ENCODE data around the gene C19orf25.
"Not testable (repeated sequence)": the region's sequence is repeated elsewhere in the genome, so short reads cannot be mapped to it uniquely, and the experiment has no call there.

The C19orf25 gene

GRCh38 chr19:1512671-1513498 is 33.9 kb upstream of the C19orf25 start, which contains the start of gene ADAMTSL5:
ADAMTSL5 (minus strand) TSS chr19:1513019; CDS start chr19:1510943, 2,076 bp downstream.
- in situ Hi-C loops (cut with MboI; ENCODE audit: low sequenced_read_pairs), result no loop called here

- in situ Hi-C loops (cut with MboI; ENCODE audit: low sequenced_read_pairs), result no loop called here
These were observed 32.6 kb upstream of the C19orf25 start for GRCh38 chr19:1511318-1512317.

GRCh38 chr19:1510807-1511206 is 31.8 kb upstream of the C19orf25 start:
- in situ Hi-C loops (cut with MboI; ENCODE audit: low sequenced_read_pairs), result no loop called here

- in situ Hi-C loops (cut with MboI; ENCODE audit: low sequenced_read_pairs), result no loop called here
These were observed 31.4 kb upstream of the C19orf25 start for GRCh38 chr19:1510442-1510806.

- in situ Hi-C loops (cut with MboI; ENCODE audit: low sequenced_read_pairs), result no loop called here
These were observed 30.8 kb upstream of the C19orf25 start for GRCh38 chr19:1509602-1510441.

- in situ Hi-C loops (cut with MboI; ENCODE audit: low sequenced_read_pairs), result no loop called here
These were observed 29.5 kb upstream of the C19orf25 start for GRCh38 chr19:1508507-1508856.

GRCh38 chr19:1507763-1508506 is 28.9 kb upstream of the C19orf25 start:
- in situ Hi-C loops (cut with MboI; ENCODE audit: low sequenced_read_pairs), result no loop called here

- in situ Hi-C loops (cut with MboI; ENCODE audit: low sequenced_read_pairs), result no loop called here
These were observed 28.2 kb upstream of the C19orf25 start for GRCh38 chr19:1507192-1507660.

- in situ Hi-C loops (cut with MboI; ENCODE audit: low sequenced_read_pairs), result no loop called here
These were observed 27.2 kb upstream of the C19orf25 start for GRCh38 chr19:1505991-1506881.

GRCh38 chr19:1505012-1505411 is 26.0 kb upstream of the C19orf25 start:
- in situ Hi-C loops (cut with MboI; ENCODE audit: low sequenced_read_pairs), result no loop called here

- in situ Hi-C loops (cut with MboI; ENCODE audit: low sequenced_read_pairs), result no loop called here
These were observed 25.1 kb upstream of the C19orf25 start for GRCh38 chr19:1503925-1504773.

- in situ Hi-C loops (cut with MboI; ENCODE audit: low sequenced_read_pairs), result no loop called here
These were observed 24.3 kb upstream of the C19orf25 start for GRCh38 chr19:1503089-1503924.

- in situ Hi-C loops (cut with MboI; ENCODE audit: low sequenced_read_pairs), result no loop called here
These were observed 23.5 kb upstream of the C19orf25 start for GRCh38 chr19:1502433-1503088.

- in situ Hi-C loops (cut with MboI; ENCODE audit: low sequenced_read_pairs), result no loop called here
These were observed 22.2 kb upstream of the C19orf25 start for GRCh38 chr19:1501200-1501595.

GRCh38 chr19:1499231-1499630 is 20.2 kb upstream of the C19orf25 start:
- in situ Hi-C loops (cut with MboI; ENCODE audit: low sequenced_read_pairs), result not testable (repeated sequence)

GRCh38 chr19:1497578-1498235 is 18.7 kb upstream of the C19orf25 start:
- in situ Hi-C loops (cut with MboI; ENCODE audit: low sequenced_read_pairs), result no loop called here
